ENCODE measurements around the gene KMT2C.
"Not testable (repeated sequence)": the region's sequence is repeated elsewhere in the genome, so short reads cannot be mapped to it uniquely, and the experiment has no call there.

DNA sequence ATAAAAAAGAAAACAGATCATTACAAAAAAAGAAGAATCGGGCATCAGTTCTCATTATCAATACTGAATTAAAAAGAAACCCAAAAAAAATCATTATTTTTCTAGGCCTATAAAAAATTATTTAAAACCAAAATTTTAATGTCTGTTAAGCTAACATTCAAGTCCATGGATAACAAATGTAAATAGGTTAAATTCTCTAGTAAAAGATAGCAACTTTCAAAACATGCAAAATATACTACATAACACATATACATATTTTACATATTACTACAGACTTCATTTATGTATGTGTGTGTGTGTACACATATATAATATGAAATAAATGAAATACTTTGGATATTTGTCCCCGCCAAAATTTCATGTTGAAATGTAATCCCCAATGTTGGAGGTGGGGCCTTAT, 158.1 kb downstream of the KMT2C start:
- TF ChIP-seq, protein P1, sequence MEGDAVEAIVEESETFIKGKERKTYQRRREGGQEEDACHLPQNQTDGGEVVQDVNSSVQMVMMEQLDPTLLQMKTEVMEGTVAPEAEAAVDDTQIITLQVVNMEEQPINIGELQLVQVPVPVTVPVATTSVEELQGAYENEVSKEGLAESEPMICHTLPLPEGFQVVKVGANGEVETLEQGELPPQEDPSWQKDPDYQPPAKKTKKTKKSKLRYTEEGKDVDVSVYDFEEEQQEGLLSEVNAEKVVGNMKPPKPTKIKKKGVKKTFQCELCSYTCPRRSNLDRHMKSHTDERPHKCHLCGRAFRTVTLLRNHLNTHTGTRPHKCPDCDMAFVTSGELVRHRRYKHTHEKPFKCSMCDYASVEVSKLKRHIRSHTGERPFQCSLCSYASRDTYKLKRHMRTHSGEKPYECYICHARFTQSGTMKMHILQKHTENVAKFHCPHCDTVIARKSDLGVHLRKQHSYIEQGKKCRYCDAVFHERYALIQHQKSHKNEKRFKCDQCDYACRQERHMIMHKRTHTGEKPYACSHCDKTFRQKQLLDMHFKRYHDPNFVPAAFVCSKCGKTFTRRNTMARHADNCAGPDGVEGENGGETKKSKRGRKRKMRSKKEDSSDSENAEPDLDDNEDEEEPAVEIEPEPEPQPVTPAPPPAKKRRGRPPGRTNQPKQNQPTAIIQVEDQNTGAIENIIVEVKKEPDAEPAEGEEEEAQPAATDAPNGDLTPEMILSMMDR (conservative IDR thresholded peaks at IDR 0.05; ENCODE audit: low read length) = not testable (repeated sequence)
- TF ChIP-seq EZH2phosphoT487 (IDR thresholded peaks at IDR 0.05; ENCODE audit: borderline replicate concordance, low read depth, low read length) = not testable (repeated sequence)

All from OCI-LY7 (cell line).